NCI-H2029 treated with DMSO at 0.1 percent for 48 hours (cell line): Measurements from ENCODE around the gene RBM14.
"Not testable (repeated sequence)": the region's sequence is repeated elsewhere in the genome, so short reads cannot be mapped to it uniquely, and the experiment has no call there.

ENCODE experiments used
- DNase-seq: peaks from one replicate; lab custom pipeline; 2025; lab: John Stamatoyannopoulos, UW

Gene RBM14

DNA sequence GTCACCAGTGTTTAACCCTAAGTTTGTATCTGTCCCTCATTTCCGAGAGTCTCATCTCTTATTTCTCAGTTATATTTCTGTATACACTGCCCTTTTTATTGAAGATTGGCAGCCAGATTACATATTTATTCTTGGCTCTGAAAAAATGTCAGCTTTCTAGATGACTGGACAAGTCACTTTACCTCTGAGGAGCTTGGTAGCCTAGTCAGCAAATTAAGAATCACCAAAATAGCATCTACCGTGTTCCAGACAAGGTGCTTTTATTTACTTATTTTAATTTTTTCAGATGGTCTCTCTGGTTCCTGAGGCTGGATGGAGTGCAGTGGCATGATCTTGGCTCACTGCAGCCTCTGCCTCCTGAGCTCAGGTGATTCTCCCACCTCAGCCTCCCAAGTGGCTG, 16.5 kb downstream of the RBM14 start:
- DNase-seq = no peak

GRCh38 chr11:66636411-66636810, 20.0 kb downstream of the RBM14 start:
- no peak for DNase-seq

- no peak for DNase-seq
These were observed 21.2 kb downstream of the RBM14 start for GRCh38 chr11:66637557-66638176.

DNA sequence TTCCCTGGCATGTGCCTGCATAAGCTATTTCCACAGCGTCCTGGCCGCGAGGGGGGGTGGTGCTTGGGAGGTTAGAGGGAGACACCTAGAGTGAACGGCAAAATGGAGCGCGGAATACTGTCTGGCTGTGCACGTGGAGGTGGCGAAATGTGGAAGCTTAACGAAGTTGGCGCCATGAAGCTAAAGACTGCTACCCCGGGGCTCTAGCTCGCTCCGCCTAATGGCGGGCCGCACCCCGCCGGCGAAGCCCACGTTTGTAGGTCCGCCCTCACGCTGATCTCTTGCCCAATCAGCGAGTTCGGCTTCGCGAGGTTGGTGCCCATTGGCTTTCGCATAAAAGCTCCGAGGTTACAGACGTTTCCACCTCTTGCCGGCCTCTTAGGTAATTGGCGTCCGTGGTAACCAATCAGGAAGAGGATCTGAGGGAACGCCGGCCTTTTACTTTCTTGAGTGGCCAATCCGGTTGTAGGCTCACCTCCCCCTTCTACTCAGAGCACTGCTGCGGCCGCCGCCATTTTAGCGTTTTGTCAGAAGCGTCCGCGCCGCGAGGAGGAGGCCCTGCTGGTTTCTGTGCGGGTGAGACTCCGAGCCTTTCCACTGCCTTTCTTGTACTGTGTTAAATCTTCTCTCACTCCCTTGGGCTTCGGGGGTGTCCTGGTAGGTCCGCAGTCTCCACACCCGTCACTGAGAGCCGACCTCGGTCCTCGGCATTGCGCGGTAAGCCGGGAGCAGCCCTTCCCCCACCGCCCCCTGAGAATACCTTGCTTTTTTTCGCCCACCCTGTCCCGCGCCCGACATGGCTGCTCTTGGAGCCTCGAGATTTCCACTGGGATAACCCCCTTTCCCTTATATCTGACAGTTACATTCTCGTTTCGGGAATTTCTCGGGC, 22.0 kb downstream of the RBM14 start, which contains the start of gene RBM4:
Gene RBM4, plus strand, starts transcription at position 527 of the 889 bp plus-strand sequence. CDS start 1,009 bp downstream, outside the sequence.
- DNase-seq = peak; percentile 98

- no peak for DNase-seq
These were observed 22.8 kb downstream of the RBM14 start for GRCh38 chr11:66639066-66639813.

DNA sequence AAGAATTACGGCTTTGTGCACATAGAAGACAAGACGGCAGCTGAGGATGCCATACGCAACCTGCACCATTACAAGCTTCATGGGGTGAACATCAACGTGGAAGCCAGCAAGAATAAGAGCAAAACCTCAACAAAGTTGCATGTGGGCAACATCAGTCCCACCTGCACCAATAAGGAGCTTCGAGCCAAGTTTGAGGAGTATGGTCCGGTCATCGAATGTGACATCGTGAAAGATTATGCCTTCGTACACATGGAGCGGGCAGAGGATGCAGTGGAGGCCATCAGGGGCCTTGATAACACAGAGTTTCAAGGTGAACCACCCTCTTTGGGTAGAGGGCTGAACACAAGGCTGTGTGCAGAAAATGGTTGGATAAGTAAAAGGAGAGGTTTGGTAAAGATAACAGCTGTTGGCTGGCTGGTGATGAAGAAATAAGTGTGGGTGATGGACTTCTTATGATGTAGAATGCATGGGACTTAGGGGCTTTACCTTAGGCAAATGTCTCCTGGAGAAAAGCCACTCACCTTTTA, 23.4 kb downstream of the RBM14 start:
- DNase-seq = not testable (repeated sequence)

GRCh38 chr11:66641834-66642233, 25.4 kb downstream of the RBM14 start:
- DNase-seq = no peak

GRCh38 chr11:66643745-66644437, 27.5 kb downstream of the RBM14 start:
- no peak for DNase-seq

GRCh38 chr11:66646828-66647227, 30.4 kb downstream of the RBM14 start:
- no peak for DNase-seq

- DNase-seq = no peak
These were observed 33.5 kb downstream of the RBM14 start for GRCh38 chr11:66649903-66650302.

DNA sequence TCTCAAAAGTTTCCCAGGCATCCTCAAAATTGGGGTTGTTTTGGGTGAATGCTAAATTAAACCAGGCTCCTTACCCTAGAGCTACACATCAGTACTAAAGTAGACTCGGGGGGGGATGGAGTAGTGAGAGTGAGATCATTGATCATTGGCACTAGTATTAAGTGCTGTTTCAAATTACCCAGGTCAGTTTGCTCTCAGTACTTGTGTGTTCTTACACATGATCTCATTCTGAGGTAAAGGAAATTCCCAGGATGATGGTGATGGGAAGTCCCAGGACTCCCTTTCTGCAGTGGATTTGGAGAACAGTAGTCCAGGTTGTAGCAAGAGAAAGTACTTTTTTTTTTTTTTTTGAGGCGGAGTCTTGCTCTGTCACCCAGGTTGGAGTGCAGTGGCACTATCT, 34.6 kb downstream of the RBM14 start:
- no peak for DNase-seq

GRCh38 chr11:66652651-66653050, 36.2 kb downstream of the RBM14 start:
- no peak for DNase-seq

DNA sequence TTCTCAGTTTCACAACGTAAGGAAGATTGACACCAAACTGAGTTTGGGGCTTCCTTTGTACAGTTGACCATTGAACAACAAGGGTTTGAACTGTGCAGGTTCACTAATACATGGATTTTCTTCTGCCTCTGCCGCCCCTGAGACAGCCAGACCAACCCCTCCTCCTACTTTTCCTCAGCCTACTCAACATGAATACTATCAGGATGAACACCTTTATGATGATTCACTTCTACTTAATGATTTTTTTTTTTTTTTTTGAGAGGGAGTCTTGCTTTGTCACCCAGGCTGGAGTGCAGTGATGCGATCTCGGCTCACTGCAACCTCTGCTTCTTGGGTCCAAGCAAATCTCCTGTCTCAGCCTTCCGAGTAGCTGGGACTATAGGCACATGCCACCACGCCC, 36.7 kb downstream of the RBM14 start:
- DNase-seq = no peak

DNA sequence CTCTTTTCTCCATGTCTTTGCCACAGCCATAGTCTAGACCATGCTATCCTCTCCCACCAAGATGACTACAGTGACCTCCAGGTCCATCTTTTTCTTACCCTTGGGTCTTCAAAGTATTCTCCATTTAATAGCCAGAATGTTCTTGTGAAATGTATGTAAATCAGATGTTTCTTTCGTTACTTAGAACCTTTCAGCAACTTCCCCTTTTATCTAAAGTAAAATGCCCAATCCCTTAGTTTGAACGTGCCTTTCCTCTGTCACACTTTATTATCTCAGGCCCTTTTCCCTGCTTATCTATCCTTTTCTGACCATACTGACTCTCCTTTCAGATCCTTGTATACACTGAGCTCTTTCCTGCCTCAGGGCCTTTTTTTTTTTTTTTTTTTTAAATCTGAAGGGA, 43.3 kb downstream of the RBM14 start:
- no peak for DNase-seq

DNA sequence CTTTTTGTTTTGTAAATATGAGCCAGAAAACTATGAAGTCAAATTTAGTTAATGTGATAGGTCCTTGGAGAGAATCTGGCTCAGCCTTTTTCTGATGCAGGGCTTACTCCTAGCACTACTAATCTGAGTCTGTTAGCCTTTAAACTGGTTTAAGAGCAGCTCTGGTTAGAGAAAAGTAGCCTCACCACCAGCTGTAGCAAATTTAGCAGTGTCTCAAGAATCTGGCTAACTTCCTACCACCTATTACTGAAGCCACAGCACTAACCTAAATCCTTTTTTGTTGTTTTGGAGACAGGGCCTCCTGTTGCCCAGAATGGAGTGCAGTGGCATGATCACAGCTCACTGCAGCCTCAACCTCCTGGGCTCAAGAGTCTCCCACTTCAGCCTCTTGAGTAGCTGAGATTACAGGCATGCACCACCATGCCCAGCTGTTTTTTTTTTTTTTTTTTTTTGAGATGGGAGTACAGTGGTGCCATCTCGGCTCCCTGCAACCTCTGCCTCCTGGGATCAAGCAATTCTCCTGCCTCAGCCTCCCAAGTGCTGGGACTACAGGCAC, 47.4 kb downstream of the RBM14 start:
- DNase-seq = no peak

- no peak for DNase-seq
These were observed 48.9 kb downstream of the RBM14 start for GRCh38 chr11:66665369-66665768.

GRCh38 chr11:66670816-66671215, 54.4 kb downstream of the RBM14 start:
- no peak for DNase-seq

- peak; percentile 39 for DNase-seq
These were observed 58.7 kb downstream of the RBM14 start for GRCh38 chr11:66674964-66675602.

GRCh38 chr11:66676282-66676919, 60.0 kb downstream of the RBM14 start:
- no peak for DNase-seq
